ENCODE measurements around the gene DYNC2I2.
"Not testable (repeated sequence)": the region's sequence is repeated elsewhere in the genome, so short reads cannot be mapped to it uniquely, and the experiment has no call there.

DYNC2I2 gene

GRCh38 chr9:128588581-128589233, 67.9 kb downstream of the DYNC2I2 start:
- no peak for DNase-seq (ENCODE audit: extremely low read depth, low read depth)
- no peak for TF ChIP-seq CTCF (IDR thresholded peaks at IDR 0.05; ENCODE audit: low read depth, low read length, missing control alignments)
- no peak overlapping the region for H3K4me3 ChIP-seq (replicated peaks; ENCODE audit: low read depth, low read length)

- H3K4me3 ChIP-seq (replicated peaks; ENCODE audit: low read depth, low read length): no peak overlapping the region
- no peak for TF ChIP-seq CTCF (IDR thresholded peaks at IDR 0.05; ENCODE audit: low read depth, low read length, missing control alignments)
- no peak for DNase-seq (ENCODE audit: extremely low read depth, low read depth)
Observed at GRCh38 chr9:128587453-128587852, 69.2 kb downstream of the DYNC2I2 start.

GRCh38 chr9:128586934-128587333, 69.7 kb downstream of the DYNC2I2 start:
- not testable (repeated sequence) for H3K4me3 ChIP-seq (replicated peaks; ENCODE audit: low read depth, low read length); DNase-seq (ENCODE audit: extremely low read depth, low read depth)

- not testable (repeated sequence) for H3K4me3 ChIP-seq (replicated peaks; ENCODE audit: low read depth, low read length); DNase-seq (ENCODE audit: extremely low read depth, low read depth)
Observed at GRCh38 chr9:128585155-128585554, 71.5 kb downstream of the DYNC2I2 start.

Data from HFF-Myc (cell line).